ENCODE data around the gene NTRK2. TPM values are rescaled to one million over a fixed set of nuclear protein-coding genes. Genes with fewer than 3 reads are reported as not detected.

The NTRK2 gene
- total RNA-seq, 2 experiments from 2014 or later, result 0.06 TPM; not detected in 1

- intact Hi-C loops (cut with micrococcal nuclease; ENCODE audit: unreplicated experiment), result no loop called here
- H3K4me1 ChIP-seq (ENCODE audit: insufficient read depth, low read length, poor library complexity, severe bottlenecking), result no peaks in the 10 kb centered on the region
- CTCF ChIA-PET (ENCODE audit: unreplicated experiment), result no interaction called here
These were observed 372.1 kb downstream of the NTRK2 start for GRCh38 chr9:85041466-85042137.

GRCh38 chr9:85042981-85043647 lies 373.6 kb downstream of the NTRK2 start:
- H3K36me3 ChIP-seq (ENCODE audit: insufficient read depth, low read length), result no peaks in the 10 kb centered on the region
- POLR2A ChIA-PET, result no interaction called here
- intact Hi-C loops (cut with micrococcal nuclease; ENCODE audit: unreplicated experiment), result no loop called here
- CTCF ChIA-PET (ENCODE audit: unreplicated experiment), result no interaction called here
- H3K4me3 ChIP-seq (ENCODE audit: low read depth, low read length, poor library complexity, severe bottlenecking), result no peak overlapping the region
- no peaks in the 10 kb centered on the region for H3K9me2 ChIP-seq (ENCODE audit: insufficient read depth, low read length)
- H2AFZ ChIP-seq (ENCODE audit: low read length), result no peak overlapping the region
- no TSS peak for BruUV-seq (replicated peaks)
- H3K4me1 ChIP-seq (ENCODE audit: insufficient read depth, low read length, poor library complexity, severe bottlenecking), result no peaks in the 10 kb centered on the region
- TF ChIP-seq CTCF (conservative IDR thresholded peaks at IDR 0.05; ENCODE audit: low read length) (no peak), EZH2phosphoT487 (IDR thresholded peaks at IDR 0.05; ENCODE audit: borderline replicate concordance, low read depth, low read length) (no peak)
- no peaks in the 10 kb centered on the region for H3K9me3 ChIP-seq (ENCODE audit: low read length)
- no peak for DNase-seq (ENCODE audit: low spot score)
- no peaks in the 10 kb centered on the region for H4K20me1 ChIP-seq (ENCODE audit: insufficient read depth, low read length)
- H3K79me2 ChIP-seq (ENCODE audit: insufficient read depth, low read depth, low read length), result no peaks in the 10 kb centered on the region
- H3K27ac ChIP-seq (ENCODE audit: low read depth, low read length, poor library complexity, severe bottlenecking), result no peak overlapping the region
- no peak overlapping the region for H3K4me2 ChIP-seq (ENCODE audit: low read length)

More at GRCh38 chr9:85041466-85042137, 372.1 kb downstream of the NTRK2 start:
- Histone ChIP-seq H4K20me1 (ENCODE audit: insufficient read depth, low read length) (no peaks in the 10 kb centered on the region), H3K27ac (ENCODE audit: low read depth, low read length, poor library complexity, severe bottlenecking) (no peak overlapping the region), H2AFZ (ENCODE audit: low read length) (no peak overlapping the region), H3K4me3 (ENCODE audit: low read depth, low read length, poor library complexity, severe bottlenecking) (no peak overlapping the region), H3K9me3 (ENCODE audit: low read length) (no peaks in the 10 kb centered on the region), H3K4me2 (ENCODE audit: low read length) (no peak overlapping the region), H3K36me3 (ENCODE audit: insufficient read depth, low read length) (no peaks in the 10 kb centered on the region), H3K9me2 (ENCODE audit: insufficient read depth, low read length) (no peaks in the 10 kb centered on the region), H3K79me2 (ENCODE audit: insufficient read depth, low read depth, low read length) (no peaks in the 10 kb centered on the region)
- TF ChIP-seq EZH2phosphoT487 (IDR thresholded peaks at IDR 0.05; ENCODE audit: borderline replicate concordance, low read depth, low read length), result no peak
- TF ChIP-seq CTCF (conservative IDR thresholded peaks at IDR 0.05; ENCODE audit: low read length), result no peak
- POLR2A ChIA-PET, result interaction anchor here (0.7 kb wide), 1 partner anchor 932 kb away, joined by 3 read pairs; no protein-coding TSS in a partner anchor
- no TSS peak for BruUV-seq (replicated peaks)
- no peak for DNase-seq (ENCODE audit: low spot score)

GRCh38 chr9:85045271-85045670 lies 375.7 kb downstream of the NTRK2 start:
- no peak for DNase-seq (ENCODE audit: low spot score)
- POLR2A ChIA-PET, result interaction anchor here (0.5 to 0.9 kb wide), 2 partner anchors 9 to 1911 kb away, joined by 3 to 6 read pairs; no protein-coding TSS in a partner anchor
- CTCF ChIA-PET (ENCODE audit: unreplicated experiment), result no interaction called here
- Histone ChIP-seq H3K4me3 (ENCODE audit: low read depth, low read length, poor library complexity, severe bottlenecking) (no peak overlapping the region), H3K9me2 (ENCODE audit: insufficient read depth, low read length) (no peaks in the 10 kb centered on the region), H3K36me3 (ENCODE audit: insufficient read depth, low read length) (no peaks in the 10 kb centered on the region), H3K79me2 (ENCODE audit: insufficient read depth, low read depth, low read length) (no peaks in the 10 kb centered on the region), H3K9me3 (ENCODE audit: low read length) (no peaks in the 10 kb centered on the region), H3K27ac (ENCODE audit: low read depth, low read length, poor library complexity, severe bottlenecking) (no peak overlapping the region), H3K4me2 (ENCODE audit: low read length) (no peak overlapping the region), H4K20me1 (ENCODE audit: insufficient read depth, low read length) (no peaks in the 10 kb centered on the region), H2AFZ (ENCODE audit: low read length) (no peak overlapping the region), H3K4me1 (ENCODE audit: insufficient read depth, low read length, poor library complexity, severe bottlenecking) (no peaks in the 10 kb centered on the region)
- BruUV-seq (replicated peaks), result no TSS peak
- TF ChIP-seq CTCF (conservative IDR thresholded peaks at IDR 0.05; ENCODE audit: low read length), result no peak
- no peak for TF ChIP-seq EZH2phosphoT487 (IDR thresholded peaks at IDR 0.05; ENCODE audit: borderline replicate concordance, low read depth, low read length)
- intact Hi-C loops (cut with micrococcal nuclease; ENCODE audit: unreplicated experiment), result no loop called here

Data from OCI-LY7 (cell line).